HepG2 (cell line): ENCODE measurements around the gene DCTN3. TPM values are rescaled to one million over a fixed set of nuclear protein-coding genes. Genes with fewer than 3 reads are reported as not detected.

Experiments
- ATAC-seq: fragments of 200-7000 bp; cut with Tn5 transposase; 3 replicates; pipeline ENCODE4 v1.9.1; 2020; ENCODE audit warnings: mild to moderate bottlenecking, moderate library complexity
- BruUV-seq: library from RNA; stranded (reverse); fragments of 400-500 nt; replicated peaks from 2 replicates; lab custom pipeline; 2021; lab: Mats Ljungman, UMichigan
- CTCF ChIA-PET: fragments of 300-600 bp; formaldehyde crosslinking; extraction: SDS; loops from one replicate; lab custom pipeline; 2021; ENCODE audit warnings: low total read pairs, inconsistent platforms, low intra/inter-chr PET ratio; lab: Yijun Ruan, JAX
- POLR2A ChIA-PET: fragments of 350-600 bp; sonication (Branson Sonifier 250); formaldehyde crosslinking; loops from one replicate; lab custom pipeline; 2020; ENCODE audit warnings: antibody characterized with exemption, inconsistent platforms; lab: Yijun Ruan, JAX
- DNase-seq: peaks from one replicate; pipeline ENCODE4 v3.0.0-alpha.2; 2015; ENCODE audit warnings: low spot score
- FAIRE-seq: peaks from 3 replicates; lab custom pipeline; 2011; peaks lifted over from hg19 to GRCh38; lab: Jason Lieb, UNC
- H2AFZ ChIP-seq: one replicate; pipeline ENCODE4 v1.6.1; 2011; ENCODE audit warnings: low read length, inconsistent platforms
- H3K27ac ChIP-seq: fragments of 300-600 bp; 3 replicates; pipeline ENCODE4 v1.8.0; 2011; ENCODE audit warnings: mixed run types, mild to moderate bottlenecking, mixed read lengths, low read length, inconsistent platforms; ENCODE audit not compliant: insufficient read depth; ENCODE audit errors: extremely low read length
- H3K27me3 ChIP-seq, 2 experiments: fragments of 200-600 bp in 1 of 2; 2 replicates in 1 of 2; 3 replicates in 1 of 2; pipeline versions ENCODE4 v1.6.0 to v1.8.0; 2011; ENCODE audit warnings: low read length in 2 of 2, mild to moderate bottlenecking in 2 of 2, moderate library complexity in 2 of 2, inconsistent platforms in 1 of 2; ENCODE audit not compliant: insufficient read depth in 2 of 2, control insufficient read depth in 1 of 2
- H3K36me3 ChIP-seq, 2 experiments: fragments of 200-600 bp in 1 of 2; replicated peaks in 1 of 2; 2 replicates in 1 of 2; 3 replicates in 1 of 2; pipeline versions ENCODE4 v1.5.1 to v1.8.0; 2011; ENCODE audit warnings: low read length in 2 of 2, inconsistent platforms in 1 of 2; ENCODE audit not compliant: insufficient read depth in 2 of 2, control insufficient read depth in 1 of 2
- H3K4me1 ChIP-seq: 2 replicates; pipeline ENCODE4 v1.5.1; 2012; ENCODE audit warnings: low read length, inconsistent platforms; ENCODE audit not compliant: insufficient read depth
- H3K4me2 ChIP-seq: 2 replicates; pipeline ENCODE4 v1.6.0; 2011; ENCODE audit warnings: low read depth, low read length, inconsistent platforms
- H3K4me3 ChIP-seq, 3 experiments: fragments of 200-600 bp in 1 of 3; sonication (generic), shearing (Covaris generic) in 1 of 3; replicated peaks in 1 of 3; 2 replicates each; pipeline ENCODE4 v1.5.1; 2011 to 2016; ENCODE audit warnings: low read length in 3 of 3, inconsistent platforms in 2 of 3, low read depth in 2 of 3, mild to moderate bottlenecking in 2 of 3, control low read depth in 1 of 3, mixed read lengths in 1 of 3; ENCODE audit not compliant: insufficient read depth in 1 of 3
- H3K79me2 ChIP-seq: one replicate; pipeline ENCODE4 v1.6.1; 2011; ENCODE audit warnings: low read length, inconsistent platforms; ENCODE audit not compliant: insufficient read depth
- H3K9ac ChIP-seq: 2 replicates; pipeline ENCODE4 v1.6.0; 2011; ENCODE audit warnings: mild to moderate bottlenecking, low read depth, low read length, inconsistent platforms; ENCODE audit not compliant: insufficient read depth
- H3K9me3 ChIP-seq: 2 replicates; pipeline ENCODE4 v1.5.1; 2012; ENCODE audit warnings: mild to moderate bottlenecking, low read length
- H4K20me1 ChIP-seq: 2 replicates; pipeline ENCODE4 v1.6.0; 2011; ENCODE audit warnings: inconsistent platforms, mild to moderate bottlenecking, low read length, moderate library complexity; ENCODE audit not compliant: insufficient read depth
- AHR ChIP-seq: IDR thresholded peaks from 2 replicates; pipeline ENCODE4 v1.6.1; 2018; ENCODE audit warnings: missing genetic modification reagents, missing compliant biosample characterization
- HNF4G ChIP-seq, 2 experiments: sonication (generic) in 1 of 2; formaldehyde crosslinking in 1 of 2; IDR thresholded peaks; 2 replicates each; pipeline versions ENCODE4 v1.4.0 to v1.6.1; 2011 to 2020; ENCODE audit warnings: borderline replicate concordance in 2 of 2, low read depth in 2 of 2, mild to moderate bottlenecking in 2 of 2, low read length in 1 of 2, missing genetic modification reagents in 1 of 2, moderate library complexity in 1 of 2
- MAX ChIP-seq: IDR thresholded peaks from 2 replicates; pipeline ENCODE4 v1.6.1; 2012; ENCODE audit warnings: inconsistent platforms
- NBN ChIP-seq: fragments of 450-650 bp; conservative IDR thresholded peaks from 2 replicates; pipeline ENCODE4 v1.6.1; 2017
- ZBTB3 ChIP-seq: sonication (generic); formaldehyde crosslinking; IDR thresholded peaks from 2 replicates; pipeline ENCODE4 v1.4.0; 2020; ENCODE audit warnings: low read depth, mild to moderate bottlenecking, moderate library complexity, missing genetic modification reagents, borderline replicate concordance
- ZMYM3 ChIP-seq: sonication (generic); formaldehyde crosslinking; IDR thresholded peaks from 2 replicates; pipeline ENCODE4 v1.5.1; 2020; ENCODE audit warnings: mild to moderate bottlenecking, missing genetic modification reagents
- ZNF235 ChIP-seq: sonication (generic); formaldehyde crosslinking; IDR thresholded peaks from 2 replicates; pipeline ENCODE4 v1.8.1; 2023; ENCODE audit warnings: mild to moderate bottlenecking, missing genetic modification reagents, borderline replicate concordance
- ZNF280B ChIP-seq: sonication (generic); formaldehyde crosslinking; IDR thresholded peaks from 2 replicates; pipeline ENCODE4 v1.5.0; 2020; ENCODE audit warnings: missing genetic modification reagents, mild to moderate bottlenecking, borderline replicate concordance
- ZNF407 ChIP-seq: sonication (generic); formaldehyde crosslinking; IDR thresholded peaks from one replicate; pipeline ENCODE4 v1.5.1; 2020; ENCODE audit warnings: mild to moderate bottlenecking, missing genetic modification reagents; ENCODE audit errors: not compliant biosample characterization
- ZNF530 ChIP-seq: sonication (generic); formaldehyde crosslinking; IDR thresholded peaks from 2 replicates; pipeline ENCODE4 v1.5.0; 2020; ENCODE audit warnings: low read depth, mild to moderate bottlenecking, missing genetic modification reagents
- ZNF703 ChIP-seq: sonication (generic); formaldehyde crosslinking; IDR thresholded peaks from 2 replicates; pipeline ENCODE4 v1.5.1; 2020; ENCODE audit warnings: missing genetic modification reagents, mild to moderate bottlenecking, moderate library complexity, borderline replicate concordance
- WGBS: methylation state at CpG from one replicate; pipeline ENCODE4 v1.1.6; 2017; ENCODE audit warnings: low lambda C conversion rate; 5-methylcytosine and 5-hydroxymethylcytosine counted together
- in situ Hi-C: cut with HindIII; loops from 2 replicates; pipeline ENCODE4 v1.10.0; 2017; ENCODE audit warnings: low pct_unique_long_range_greater_than_20kb; ENCODE audit not compliant: extremely low pct_ligation_motif_present
- intact Hi-C: fragments of 100-400 bp; cut with micrococcal nuclease; formaldehyde crosslinking; loops from one replicate; pipeline ENCODE4 v1.10.0; 2022; ENCODE audit not compliant: unreplicated experiment
- polyA plus RNA-seq, 8 experiments: library from polyadenylated mRNA; depleted of rRNA in 3 of 8; stranded (reverse) in 7 of 8; unstranded in 1 of 8; fragments of >200 nt; fragmentation: Illumina TruSeq in 4 of 8; extraction: Trizol in 4 of 8; gene quantifications; 2 replicates each; pipeline versions ENCODE4 v1.2.1 to v1.2.3, GENCODE V29; 2011 to 2016; ENCODE audit warnings: low read depth in 4 of 8, missing spikeins in 1 of 8, mixed read lengths in 1 of 8; ENCODE audit not compliant: insufficient read depth in 1 of 8
- total RNA-seq, 5 experiments: library from RNA; depleted of rRNA; stranded (reverse); fragments of >200 nt; fragmentation: Illumina TruSeq; extraction: Trizol; gene quantifications; 2 replicates each; pipeline ENCODE4 v1.2.3, GENCODE V29; 2016; ENCODE audit warnings: low read depth in 1 of 5
- TF ChIP-seq, protein P1 (sequence below): fragments of 450-650 bp; IDR thresholded peaks from 2 replicates; pipeline ENCODE4 v1.6.1; 2016

DCTN3 gene
- total and polyA plus RNA-seq, 2 of the 13 experiments (the other 11 are each of a cell fraction or from before 2014, with no cell fraction given) = 27.4 to 34.5 TPM

GRCh38 chr9:34647084-34647403, 26.7 kb upstream of the DCTN3 start:
- H3K4me1 ChIP-seq = peaks cover 76% of the 10 kb centered on the region
- no TSS peak for BruUV-seq
- no peak overlapping the region for H2AFZ ChIP-seq
- no peaks in the 10 kb centered on the region for H3K9me3 ChIP-seq
- in situ Hi-C loops (no loop called here), intact Hi-C loops (no loop called here)
- peak overlapping the region; percentile 86 for H3K4me2 ChIP-seq
- ATAC-seq = peak; percentile 9
- no peaks in the 10 kb centered on the region; a peak in 1 of 5 replicates for H3K27me3 ChIP-seq
- H4K20me1 ChIP-seq = no peaks in the 10 kb centered on the region
- H3K36me3 ChIP-seq = peaks cover 8 to 18% of the 10 kb centered on the region in 2 experiments
- DNase-seq = no peak
- peak overlapping the region; percentile 75 to 88 (median 78) for H3K4me3 ChIP-seq
- peak overlapping the region; percentile 95 for H3K27ac ChIP-seq
- H3K79me2 ChIP-seq = peaks cover 16% of the 10 kb centered on the region
- CTCF ChIA-PET = interaction anchor here (1.6 to 2.7 kb wide), 4 partner anchors 10 to 54 kb away, joined by 4 to 12 read pairs (median 7); partner anchors contain the start of gene SIGMAR1
- POLR2A ChIA-PET = interaction anchor here (0.7 to 4.1 kb wide), 8 partner anchors 9 to 54 kb away, joined by 3 to 100 read pairs (median 4); partner anchors contain the start of genes ARID3C, CCL27, RPP25L and SIGMAR1
- FAIRE-seq = no peak
- 0% methylated on average over 3 of the region's 8 CpGs for WGBS
- H3K9ac ChIP-seq = peak overlapping the region; percentile 89
- TF ChIP-seq ZNF703 (CRISPR knock-in tag) (0 out of 2 replicates have a peak, but pooled peaks have one; percentile 7), ZNF235 (CRISPR knock-in tag) (no peak), HNF4G (IDR thresholded peaks at IDR 0.05; ENCODE audit: borderline replicate concordance, low read depth, low read length) (no peak), HNF4G (CRISPR knock-in tag; IDR thresholded peaks at IDR 0.05; ENCODE audit: borderline replicate concordance, low read depth) (no peak), AHR (CRISPR knock-in tag) (no peak), ZNF280B (CRISPR knock-in tag) (peak; percentile 5; the same call in 1 of the 2 replicates), ZMYM3 (CRISPR knock-in tag) (peak; percentile 4; the same call in 1 of the 2 replicates), MAX (no peak), ZBTB3 (CRISPR knock-in tag) (0 out of 2 replicates have a peak, but pooled peaks have one; percentile 2), NBN (no peak), ZNF407 (CRISPR knock-in tag) (peak; percentile 4), ZNF530 (0 out of 2 replicates have a peak, but pooled peaks have one; percentile 27)
- TF ChIP-seq, protein P1, sequence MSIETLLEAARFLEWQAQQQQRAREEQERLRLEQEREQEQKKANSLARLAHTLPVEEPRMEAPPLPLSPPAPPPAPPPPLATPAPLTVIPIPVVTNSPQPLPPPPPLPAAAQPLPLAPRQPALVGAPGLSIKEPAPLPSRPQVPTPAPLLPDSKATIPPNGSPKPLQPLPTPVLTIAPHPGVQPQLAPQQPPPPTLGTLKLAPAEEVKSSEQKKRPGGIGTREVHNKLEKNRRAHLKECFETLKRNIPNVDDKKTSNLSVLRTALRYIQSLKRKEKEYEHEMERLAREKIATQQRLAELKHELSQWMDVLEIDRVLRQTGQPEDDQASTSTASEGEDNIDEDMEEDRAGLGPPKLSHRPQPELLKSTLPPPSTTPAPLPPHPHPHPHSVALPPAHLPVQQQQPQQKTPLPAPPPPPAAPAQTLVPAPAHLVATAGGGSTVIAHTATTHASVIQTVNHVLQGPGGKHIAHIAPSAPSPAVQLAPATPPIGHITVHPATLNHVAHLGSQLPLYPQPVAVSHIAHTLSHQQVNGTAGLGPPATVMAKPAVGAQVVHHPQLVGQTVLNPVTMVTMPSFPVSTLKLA = no peak
